Muscle of arm (tissue), 12 donors: ENCODE results near the gene TMED1. TPM values are rescaled to one million over a fixed set of nuclear protein-coding genes. Genes with fewer than 3 reads are reported as not detected.

Experiments
- DNase-seq: peaks from one replicate; pipeline ENCODE4 v3.0.0-alpha.2; 2013
- polyA plus RNA-seq, 12 donors: library from polyadenylated mRNA; unstranded; fragments of 120-200 nt; gene quantifications; one replicate each; pipeline ENCODE4 v1.2.1, GENCODE V29; 2013; ENCODE audit not compliant: insufficient read length in 12 of 12

TMED1 gene
- polyA plus RNA-seq, 12 donors, result 23.9 to 39.4 (median 29.5) TPM; not detected in 1

GRCh38 chr19:10815007-10815536 lies 20.9 kb downstream of the TMED1 start:
- no peak for DNase-seq

GRCh38 chr19:10812902-10813404 lies 23.1 kb downstream of the TMED1 start:
- DNase-seq, result no peak

GRCh38 chr19:10812196-10812595 lies 23.8 kb downstream of the TMED1 start:
- no peak for DNase-seq

GRCh38 chr19:10811391-10812111 lies 24.5 kb downstream of the TMED1 start:
- no peak for DNase-seq

- DNase-seq, result no peak
Observed at GRCh38 chr19:10809651-10810285, 26.2 kb downstream of the TMED1 start.

- DNase-seq, result no peak
Observed at GRCh38 chr19:10808937-10809649, 26.9 kb downstream of the TMED1 start.

GRCh38 chr19:10805758-10806247 lies 30.2 kb downstream of the TMED1 start:
- DNase-seq, result no peak

GRCh38 chr19:10805065-10805757 lies 30.8 kb downstream of the TMED1 start:
- DNase-seq, result no peak

- no peak for DNase-seq
Observed at GRCh38 chr19:10803252-10803651, 32.8 kb downstream of the TMED1 start.

GRCh38 chr19:10802479-10802878 lies 33.5 kb downstream of the TMED1 start:
- DNase-seq, result no peak

- DNase-seq, result no peak
Observed at GRCh38 chr19:10800488-10800887, 35.5 kb downstream of the TMED1 start.

GRCh38 chr19:10797541-10798256 lies 38.3 kb downstream of the TMED1 start:
- DNase-seq, result no peak

- DNase-seq, result no peak
Observed at GRCh38 chr19:10797078-10797477, 38.9 kb downstream of the TMED1 start.

GRCh38 chr19:10796653-10797052 lies 39.4 kb downstream of the TMED1 start:
- DNase-seq, result no peak

GRCh38 chr19:10789866-10790265 lies 46.1 kb downstream of the TMED1 start:
- DNase-seq, result no peak

- DNase-seq, result no peak
Observed at GRCh38 chr19:10788146-10788545, 47.9 kb downstream of the TMED1 start.

- DNase-seq, result no peak
Observed at GRCh38 chr19:10784257-10784656, 51.8 kb downstream of the TMED1 start.

GRCh38 chr19:10782795-10783194 lies 53.2 kb downstream of the TMED1 start:
- no peak for DNase-seq
